ENCODE results near the gene NR5A2. TPM values are rescaled to one million over a fixed set of nuclear protein-coding genes. Genes with fewer than 3 reads are reported as not detected.

The NR5A2 gene
- total RNA-seq, 1 experiment from 2014 or later = 4.7 TPM

GRCh38 chr1:200161801-200162200 lies 134.3 kb downstream of the NR5A2 start:
- Histone ChIP-seq H3K9ac (ENCODE audit: extremely low read depth, insufficient read length, low read length) (no peak overlapping the region), H3K4ac (ENCODE audit: low read depth, low read length) (no peak overlapping the region), H3K23ac (ENCODE audit: insufficient read length, low read depth, low read length) (no peak overlapping the region), H2BK120ac (ENCODE audit: low read depth, low read length, poor library complexity, severe bottlenecking) (no peak overlapping the region), H3K79me2 (ENCODE audit: insufficient read depth, low read length) (no peaks in the 10 kb centered on the region), H3K9me3 (ENCODE audit: control insufficient read depth, low read depth, low read length) (no peaks in the 10 kb centered on the region), H3K4me2 (ENCODE audit: insufficient read depth, insufficient read length, low read length) (no peak overlapping the region), H2BK12ac (ENCODE audit: insufficient read length, low read depth, low read length) (no peak overlapping the region), H2AFZ (ENCODE audit: low read length) (no peak overlapping the region), H3K18ac (ENCODE audit: insufficient read length, low read depth, low read length) (no peak overlapping the region), H4K5ac (ENCODE audit: insufficient read length, low read depth, low read length) (no peak overlapping the region), H2AK5ac (ENCODE audit: insufficient read length, low read length) (no peak overlapping the region), H2BK5ac (ENCODE audit: insufficient read length, low read length) (no peak overlapping the region), H4K20me1 (ENCODE audit: control insufficient read depth, insufficient read depth, insufficient read length) (peaks cover 2% of the 10 kb centered on the region), H3K27ac (ENCODE audit: insufficient read length, low read depth, low read length) (no peak overlapping the region), H3K27me3 (ENCODE audit: insufficient read depth, low read length) (no peaks in the 10 kb centered on the region), H2BK20ac (ENCODE audit: low read depth, low read length, poor library complexity, severe bottlenecking) (no peak overlapping the region), H4K8ac (replicated peaks; ENCODE audit: insufficient read length, low read depth, low read length) (no peak overlapping the region), H3K56ac (ENCODE audit: insufficient read length, low read depth, low read length) (no peak overlapping the region), H3K14ac (ENCODE audit: insufficient read depth, low read length) (no peak overlapping the region), H3K23me2 (ENCODE audit: insufficient read length, low read depth, low read length, poor library complexity, severe bottlenecking) (no peaks in the 10 kb centered on the region), H3K4me1 (ENCODE audit: insufficient read depth, low read length) (no peaks in the 10 kb centered on the region), H3T11ph (ENCODE audit: low read length) (no peak overlapping the region), H2BK15ac (ENCODE audit: low read depth, low read length) (no peak overlapping the region), H4K91ac (ENCODE audit: insufficient read length, low read depth, low read length) (no peak overlapping the region), H3K79me1 (ENCODE audit: insufficient read depth, low read depth, low read length, poor library complexity, severe bottlenecking) (no peaks in the 10 kb centered on the region)
- Mint-ChIP-seq H3K4me1 (peaks cover 5 to 11% of the 10 kb centered on the region in 2 experiments; a peak in 3 of 4 replicates), H3K4me3 (no peak overlapping the region), H3K36me3 (ENCODE audit: insufficient read depth in 1 of 3, low read depth in 3 of 3) (no peaks in the 10 kb centered on the region; a peak in 1 of 7 replicates), H3K9me3 (no peaks in the 10 kb centered on the region), H3K27me3 (ENCODE audit: low read depth) (no peaks in the 10 kb centered on the region), H3K27ac (no peak overlapping the region)
- no CpG with 5 or more reads among the region's 4 CpGs for WGBS (ENCODE audit: extremely low coverage, insufficient read length, low lambda C conversion rate)
- no peak for DNase-seq
- TF ChIP-seq CTCF (conservative IDR thresholded peaks at IDR 0.05) = no peak

All from H9 (cell line).